Fibroblast of mammary gland (primary cell): ENCODE data around the gene DNAJC22.

ENCODE experiments used
- DNase-seq: peaks from one replicate; pipeline ENCODE4 v3.0.0-alpha.2; 2010; ENCODE audit warnings: low read depth
- H3K4me3 ChIP-seq: 2 replicates; pipeline ENCODE4 v1.5.1; 2011; ENCODE audit warnings: low read depth, mild to moderate bottlenecking, low read length, moderate library complexity; ENCODE audit not compliant: control insufficient read depth
- CTCF ChIP-seq: conservative IDR thresholded peaks from 2 replicates; pipeline ENCODE4 v1.5.1; 2011; ENCODE audit warnings: low read depth, low read length, inconsistent platforms; ENCODE audit not compliant: control insufficient read depth, insufficient read depth

Gene DNAJC22

DNA sequence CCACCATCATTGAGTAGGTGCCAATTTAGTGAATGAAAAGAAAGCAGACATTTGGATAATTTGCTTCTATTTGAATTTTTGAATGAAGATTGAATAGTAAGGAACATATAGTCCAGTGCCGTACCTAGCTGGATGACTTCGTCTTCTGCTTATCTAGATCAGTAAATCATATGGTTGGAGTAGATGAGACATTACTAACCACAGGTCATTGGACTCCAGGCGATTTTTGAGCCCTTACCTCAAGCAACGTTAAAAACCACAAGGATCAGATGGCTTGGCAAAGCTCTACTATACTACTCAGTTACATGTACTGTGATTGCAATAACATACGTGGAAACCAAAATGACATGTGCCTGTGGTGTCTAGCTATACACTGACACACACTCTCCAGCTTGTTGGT lies 18.9 kb downstream of the DNAJC22 start:
- H3K4me3 ChIP-seq = no peak overlapping the region

GRCh38 chr12:49366096-49366651 lies 19.5 kb downstream of the DNAJC22 start:
- no peak for TF ChIP-seq CTCF
- no peak for DNase-seq

More for the DNA sequence above, 18.9 kb downstream of the DNAJC22 start:
- DNase-seq = peak; percentile 92
- TF ChIP-seq CTCF = no peak

GRCh38 chr12:49366652-49367380 lies 20.1 kb downstream of the DNAJC22 start:
- peak; percentile 4 for TF ChIP-seq CTCF
- peak; percentile 90 for DNase-seq
- H3K4me3 ChIP-seq = peak overlapping the region; percentile 69

More at GRCh38 chr12:49366096-49366651, 19.5 kb downstream of the DNAJC22 start:
- H3K4me3 ChIP-seq = peak overlapping the region; percentile 69

GRCh38 chr12:49367381-49368239 lies 20.9 kb downstream of the DNAJC22 start, which contains the start of gene SPATS2:
Gene SPATS2 (plus strand): TSS chr12:49367462. CDS start chr12:49461013, 93,551 bp downstream.
- no peak for DNase-seq
- H3K4me3 ChIP-seq = peak within 1 kb of the TSS; percentile 69
- no peak for TF ChIP-seq CTCF

- H3K4me3 ChIP-seq = peak overlapping the region; percentile 69
- no peak for TF ChIP-seq CTCF
Measured at GRCh38 chr12:49368240-49368600, 21.5 kb downstream of the DNAJC22 start.

GRCh38 chr12:49369411-49370145 lies 22.9 kb downstream of the DNAJC22 start:
- peak; percentile 53 for TF ChIP-seq CTCF
- no peak overlapping the region for H3K4me3 ChIP-seq
- DNase-seq = peak; percentile 59

More at GRCh38 chr12:49368240-49368600, 21.5 kb downstream of the DNAJC22 start:
- DNase-seq = no peak
